ENCODE results near the gene ADRM1. TPM values are rescaled to one million over a fixed set of nuclear protein-coding genes. Genes with fewer than 3 reads are reported as not detected.

Gene ADRM1
- total RNA-seq, 1 donor from 2014 or later, result 125 TPM

DNA sequence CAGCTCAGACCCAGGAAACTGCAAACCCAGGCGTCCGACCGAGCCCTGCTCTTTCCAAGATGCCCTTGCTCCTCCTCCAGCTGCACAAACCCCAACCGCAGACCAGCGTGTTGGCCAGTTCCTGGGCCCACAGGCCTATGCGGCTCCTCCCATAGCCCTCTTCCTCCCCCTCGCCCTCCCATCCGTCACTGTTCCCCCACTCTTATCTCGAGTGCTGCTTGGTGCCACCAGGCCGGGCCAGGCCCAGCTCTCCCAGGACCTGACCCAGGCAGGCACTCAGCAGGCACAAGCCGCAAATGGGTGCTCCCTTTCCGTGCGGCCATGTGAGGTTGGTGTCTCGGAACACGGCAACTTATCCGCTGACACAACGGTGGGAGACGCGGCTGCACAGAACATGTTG lies 28.6 kb downstream of the ADRM1 start:
- Mint-ChIP-seq H3K4me3 (ENCODE audit: unreplicated experiment) (no peak overlapping the region), H3K27ac (ENCODE audit: unreplicated experiment) (no peak overlapping the region), H3K9me3 (ENCODE audit: unreplicated experiment) (no peaks in the 10 kb centered on the region), H3K36me3 (ENCODE audit: low read depth, unreplicated experiment) (no peaks in the 10 kb centered on the region), H3K4me1 (ENCODE audit: low read depth, unreplicated experiment) (no peaks in the 10 kb centered on the region), H3K27me3 (ENCODE audit: low read depth, unreplicated experiment) (no peaks in the 10 kb centered on the region)
- H4K20me1 ChIP-seq (ENCODE audit: insufficient read depth, low read length), result no peaks in the 10 kb centered on the region
- FAIRE-seq, result no peak
- DNase-seq (ENCODE audit: low read depth), result no peak
- H2AFZ ChIP-seq (ENCODE audit: low read depth, low read length), result no peak overlapping the region
- H3K9ac ChIP-seq (ENCODE audit: low read length), result no peak overlapping the region
- H3K9me3 ChIP-seq (ENCODE audit: insufficient read depth, low read depth, low read length), result no peaks in the 10 kb centered on the region
- H3K4me1 ChIP-seq (ENCODE audit: insufficient read depth, low read length), result no peaks in the 10 kb centered on the region
- no peaks in the 10 kb centered on the region for H3K36me3 ChIP-seq (ENCODE audit: insufficient read depth, low read length)
- H3K27me3 ChIP-seq (ENCODE audit: insufficient read depth, low read length), result no peaks in the 10 kb centered on the region
- no peak overlapping the region for H3K4me2 ChIP-seq (ENCODE audit: low read length)
- H3K79me2 ChIP-seq (ENCODE audit: insufficient read depth, low read length), result no peaks in the 10 kb centered on the region
- no peak overlapping the region for H3K27ac ChIP-seq (ENCODE audit: low read depth, low read length)
- H3K4me3 ChIP-seq (ENCODE audit: insufficient read depth, low read depth, low read length), result no peak overlapping the region
- TF ChIP-seq, protein P1, sequence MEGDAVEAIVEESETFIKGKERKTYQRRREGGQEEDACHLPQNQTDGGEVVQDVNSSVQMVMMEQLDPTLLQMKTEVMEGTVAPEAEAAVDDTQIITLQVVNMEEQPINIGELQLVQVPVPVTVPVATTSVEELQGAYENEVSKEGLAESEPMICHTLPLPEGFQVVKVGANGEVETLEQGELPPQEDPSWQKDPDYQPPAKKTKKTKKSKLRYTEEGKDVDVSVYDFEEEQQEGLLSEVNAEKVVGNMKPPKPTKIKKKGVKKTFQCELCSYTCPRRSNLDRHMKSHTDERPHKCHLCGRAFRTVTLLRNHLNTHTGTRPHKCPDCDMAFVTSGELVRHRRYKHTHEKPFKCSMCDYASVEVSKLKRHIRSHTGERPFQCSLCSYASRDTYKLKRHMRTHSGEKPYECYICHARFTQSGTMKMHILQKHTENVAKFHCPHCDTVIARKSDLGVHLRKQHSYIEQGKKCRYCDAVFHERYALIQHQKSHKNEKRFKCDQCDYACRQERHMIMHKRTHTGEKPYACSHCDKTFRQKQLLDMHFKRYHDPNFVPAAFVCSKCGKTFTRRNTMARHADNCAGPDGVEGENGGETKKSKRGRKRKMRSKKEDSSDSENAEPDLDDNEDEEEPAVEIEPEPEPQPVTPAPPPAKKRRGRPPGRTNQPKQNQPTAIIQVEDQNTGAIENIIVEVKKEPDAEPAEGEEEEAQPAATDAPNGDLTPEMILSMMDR (IDR thresholded peaks at IDR 0.05; ENCODE audit: insufficient read depth, low read depth, low read length), result no peak
- TF ChIP-seq EZH2 (IDR thresholded peaks at IDR 0.05; ENCODE audit: insufficient read depth, low read length), result no peak

DNA sequence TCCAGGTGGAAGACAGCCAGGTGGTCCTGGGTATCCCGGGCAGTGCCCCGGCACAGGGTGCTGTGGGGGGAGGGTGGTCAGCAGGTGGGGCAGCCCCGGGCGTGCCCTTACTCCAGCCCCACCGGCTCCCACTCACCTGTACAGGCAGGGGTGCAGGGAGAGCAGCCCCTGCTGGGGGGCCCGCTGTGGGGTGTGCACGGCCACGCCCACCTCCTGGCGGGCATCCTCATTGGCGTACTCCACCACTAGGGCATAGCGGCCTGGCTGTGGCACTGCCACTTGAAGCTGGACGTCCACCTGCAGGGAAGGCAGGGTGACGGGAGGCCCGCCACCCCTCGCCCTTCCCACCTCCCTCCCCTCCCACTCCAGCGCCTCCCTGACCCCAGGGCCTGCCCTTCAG lies 29.6 kb downstream of the ADRM1 start:
- Mint-ChIP-seq H3K4me1 (ENCODE audit: low read depth, unreplicated experiment) (no peaks in the 10 kb centered on the region), H3K36me3 (ENCODE audit: low read depth, unreplicated experiment) (peaks cover 2% of the 10 kb centered on the region), H3K27me3 (ENCODE audit: low read depth, unreplicated experiment) (no peaks in the 10 kb centered on the region), H3K4me3 (ENCODE audit: unreplicated experiment) (no peak overlapping the region), H3K9me3 (ENCODE audit: unreplicated experiment) (no peaks in the 10 kb centered on the region), H3K27ac (ENCODE audit: unreplicated experiment) (no peak overlapping the region)
- Histone ChIP-seq H4K20me1 (ENCODE audit: insufficient read depth, low read length) (no peaks in the 10 kb centered on the region), H3K4me1 (ENCODE audit: insufficient read depth, low read length) (no peaks in the 10 kb centered on the region), H2AFZ (ENCODE audit: low read depth, low read length) (no peak overlapping the region), H3K4me2 (ENCODE audit: low read length) (no peak overlapping the region), H3K9me3 (ENCODE audit: insufficient read depth, low read depth, low read length) (no peaks in the 10 kb centered on the region), H3K27ac (ENCODE audit: low read depth, low read length) (no peak overlapping the region), H3K4me3 (ENCODE audit: insufficient read depth, low read depth, low read length) (no peak overlapping the region), H3K36me3 (ENCODE audit: insufficient read depth, low read length) (no peaks in the 10 kb centered on the region), H3K27me3 (ENCODE audit: insufficient read depth, low read length) (no peaks in the 10 kb centered on the region), H3K9ac (ENCODE audit: low read length) (no peak overlapping the region), H3K79me2 (ENCODE audit: insufficient read depth, low read length) (no peaks in the 10 kb centered on the region)
- TF ChIP-seq, protein P1 (IDR thresholded peaks at IDR 0.05; ENCODE audit: insufficient read depth, low read depth, low read length), result no peak
- TF ChIP-seq EZH2 (IDR thresholded peaks at IDR 0.05; ENCODE audit: insufficient read depth, low read length), result no peak
- DNase-seq (ENCODE audit: low read depth) (no peak), FAIRE-seq (no peak)

DNA sequence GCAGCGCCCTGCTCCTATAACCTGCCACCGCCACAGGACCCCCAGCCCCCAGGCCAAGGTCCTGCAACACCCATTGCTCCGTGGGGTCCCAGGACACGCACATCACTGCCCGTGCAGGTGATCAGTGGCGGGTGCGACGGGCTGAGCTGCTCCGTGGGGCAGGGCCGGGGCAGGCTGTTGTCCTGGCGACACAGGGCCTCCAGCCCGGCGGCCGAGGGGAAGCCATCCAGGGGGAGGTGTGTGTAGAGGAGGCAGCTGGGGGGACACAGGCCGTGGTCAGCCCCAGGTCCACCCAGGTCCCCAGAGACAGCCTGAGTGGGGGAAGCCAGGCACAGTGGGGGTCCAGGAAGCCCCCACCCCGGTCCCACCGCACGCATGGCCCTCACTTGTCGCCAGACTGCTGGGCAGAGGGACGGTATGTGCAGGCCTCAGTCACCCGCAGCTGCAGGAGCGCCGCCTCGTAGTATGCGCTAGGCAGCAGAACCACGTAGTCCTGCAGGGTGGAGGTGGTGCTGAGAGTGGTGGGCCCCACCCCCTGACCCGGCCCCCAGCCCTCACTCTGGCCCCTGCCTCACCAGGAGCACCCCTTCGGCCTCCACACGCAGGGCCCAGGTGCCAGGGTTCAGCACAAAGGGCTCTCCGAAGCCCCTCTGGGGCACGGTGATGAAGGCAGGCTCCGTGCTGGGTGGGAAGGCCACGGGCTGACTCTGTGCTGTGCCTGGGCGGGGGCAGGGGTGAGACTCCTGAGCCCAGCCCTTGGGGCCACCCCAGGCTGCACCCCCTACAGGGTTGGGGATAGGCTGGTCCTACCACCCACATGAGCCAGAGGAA lies 30.4 kb downstream of the ADRM1 start:
- H3K9me3 ChIP-seq (ENCODE audit: insufficient read depth, low read depth, low read length), result no peaks in the 10 kb centered on the region
- no peak for DNase-seq (ENCODE audit: low read depth)
- no peaks in the 10 kb centered on the region for H3K27me3 Mint-ChIP-seq (ENCODE audit: low read depth, unreplicated experiment)

More for the DNA sequence above, 30.4 kb downstream of the ADRM1 start:
- Histone ChIP-seq H3K36me3 (ENCODE audit: insufficient read depth, low read length) (no peaks in the 10 kb centered on the region), H3K79me2 (ENCODE audit: insufficient read depth, low read length) (no peaks in the 10 kb centered on the region), H4K20me1 (ENCODE audit: insufficient read depth, low read length) (no peaks in the 10 kb centered on the region), H3K27ac (ENCODE audit: low read depth, low read length) (no peak overlapping the region), H3K4me2 (ENCODE audit: low read length) (no peak overlapping the region), H3K27me3 (ENCODE audit: insufficient read depth, low read length) (no peaks in the 10 kb centered on the region), H3K4me1 (ENCODE audit: insufficient read depth, low read length) (no peaks in the 10 kb centered on the region), H3K4me3 (ENCODE audit: insufficient read depth, low read depth, low read length) (no peak overlapping the region), H3K9ac (ENCODE audit: low read length) (no peak overlapping the region), H2AFZ (ENCODE audit: low read depth, low read length) (no peak overlapping the region)
- TF ChIP-seq EZH2 (IDR thresholded peaks at IDR 0.05; ENCODE audit: insufficient read depth, low read length), result no peak
- TF ChIP-seq, protein P1 (IDR thresholded peaks at IDR 0.05; ENCODE audit: insufficient read depth, low read depth, low read length), result no peak
- Mint-ChIP-seq H3K4me3 (ENCODE audit: unreplicated experiment) (no peak overlapping the region), H3K27ac (ENCODE audit: unreplicated experiment) (no peak overlapping the region), H3K36me3 (ENCODE audit: low read depth, unreplicated experiment) (peaks cover 2% of the 10 kb centered on the region), H3K4me1 (ENCODE audit: low read depth, unreplicated experiment) (no peaks in the 10 kb centered on the region), H3K9me3 (ENCODE audit: unreplicated experiment) (no peaks in the 10 kb centered on the region)
- FAIRE-seq, result no peak

Data from astrocyte (in vitro differentiated cells and primary cell).